ENCODE data around the gene ZNF670.
"Not testable (repeated sequence)": the region's sequence is repeated elsewhere in the genome, so short reads cannot be mapped to it uniquely, and the experiment has no call there.

The ZNF670 gene

GRCh38 chr1:247043406-247043805 lies 35.2 kb downstream of the ZNF670 start:
- DNase-seq (ENCODE audit: low read depth in 2 of 2): no peak

DNA sequence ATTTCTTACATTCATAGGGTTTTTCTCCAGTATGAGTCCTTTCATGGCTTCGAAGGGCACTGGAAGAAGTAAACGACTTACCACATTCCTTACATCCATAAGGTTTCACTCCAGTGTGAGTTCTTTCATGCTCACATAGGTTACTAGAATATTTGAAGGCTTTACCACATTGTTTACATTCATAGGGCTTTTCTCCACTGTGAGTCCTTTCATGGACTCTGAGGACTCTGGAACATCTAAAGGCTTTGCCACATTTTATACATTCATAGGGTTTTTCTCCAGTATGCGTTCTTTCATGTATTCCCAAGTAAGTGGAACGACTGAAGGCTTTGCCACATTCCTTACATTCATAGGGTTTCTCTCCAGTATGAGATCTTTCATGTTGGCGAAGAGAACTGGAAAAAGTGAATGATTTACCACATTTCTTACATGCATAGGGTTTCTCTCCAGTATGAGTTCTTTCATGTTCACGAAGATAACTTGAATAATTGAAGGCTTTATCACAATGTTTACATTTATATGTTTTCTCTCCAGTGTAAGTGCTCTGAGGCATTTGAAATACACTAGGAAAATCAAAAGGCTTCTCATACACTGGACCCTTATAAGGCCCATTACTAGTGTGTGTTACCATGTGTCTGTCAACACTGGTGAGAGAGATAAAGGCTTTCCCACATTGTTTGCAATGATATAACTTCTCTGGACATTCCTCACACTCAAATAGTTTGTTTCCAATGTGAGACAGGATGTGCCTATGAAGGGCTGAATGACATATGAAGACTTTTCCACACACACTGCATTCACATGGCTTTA lies 40.9 kb downstream of the ZNF670 start:
- DNase-seq (ENCODE audit: low read depth in 2 of 2): no peak

GRCh38 chr1:247032306-247032705 lies 46.3 kb downstream of the ZNF670 start:
- DNase-seq (ENCODE audit: low read depth in 2 of 2): not testable (repeated sequence)
